Measurements from ENCODE around the gene YTHDF2.
"Not testable (repeated sequence)": the region's sequence is repeated elsewhere in the genome, so short reads cannot be mapped to it uniquely, and the experiment has no call there.

YTHDF2 gene

GRCh38 chr1:28776341-28776740 lies 39.6 kb downstream of the YTHDF2 start:
- no peak for TF ChIP-seq POLR2A (IDR thresholded peaks at IDR 0.05; ENCODE audit: low read depth, low read length)
- no peak for FAIRE-seq
- DNase-seq (ENCODE audit: insufficient read length, low spot score), result no peak

GRCh38 chr1:28778021-28778420 lies 41.3 kb downstream of the YTHDF2 start:
- FAIRE-seq (no peak), DNase-seq (ENCODE audit: insufficient read length, low spot score) (no peak)
- TF ChIP-seq POLR2A (IDR thresholded peaks at IDR 0.05; ENCODE audit: low read depth, low read length), result no peak

- DNase-seq (ENCODE audit: insufficient read length, low spot score) (no peak), FAIRE-seq (no peak)
These were observed 43.1 kb downstream of the YTHDF2 start for GRCh38 chr1:28779751-28780408.

GRCh38 chr1:28781305-28781704 lies 44.6 kb downstream of the YTHDF2 start:
- no peak for FAIRE-seq
- TF ChIP-seq POLR2A (IDR thresholded peaks at IDR 0.05; ENCODE audit: low read depth, low read length), result no peak
- DNase-seq (ENCODE audit: insufficient read length, low spot score), result no peak

More at GRCh38 chr1:28779751-28780408, 43.1 kb downstream of the YTHDF2 start:
- no peak for TF ChIP-seq POLR2A (IDR thresholded peaks at IDR 0.05; ENCODE audit: low read depth, low read length)

GRCh38 chr1:28782011-28782410 lies 45.3 kb downstream of the YTHDF2 start:
- DNase-seq (ENCODE audit: insufficient read length, low spot score) (no peak), FAIRE-seq (no peak)
- no peak for TF ChIP-seq POLR2A (IDR thresholded peaks at IDR 0.05; ENCODE audit: low read depth, low read length)

GRCh38 chr1:28783363-28783762 lies 46.6 kb downstream of the YTHDF2 start:
- TF ChIP-seq POLR2A (IDR thresholded peaks at IDR 0.05; ENCODE audit: low read depth, low read length), result no peak
- FAIRE-seq, result no peak
- DNase-seq (ENCODE audit: insufficient read length, low spot score), result no peak

GRCh38 chr1:28789412-28789811 lies 52.7 kb downstream of the YTHDF2 start:
- FAIRE-seq (no peak), DNase-seq (ENCODE audit: insufficient read length, low spot score) (no peak)
- no peak for TF ChIP-seq POLR2A (IDR thresholded peaks at IDR 0.05; ENCODE audit: low read depth, low read length)

- no peak for DNase-seq (ENCODE audit: insufficient read length, low spot score)
- no peak for FAIRE-seq
- no peak for TF ChIP-seq POLR2A (IDR thresholded peaks at IDR 0.05; ENCODE audit: low read depth, low read length)
These were observed 53.1 kb downstream of the YTHDF2 start for GRCh38 chr1:28789816-28790215.

- no peak for DNase-seq (ENCODE audit: insufficient read length, low spot score)
- no peak for TF ChIP-seq POLR2A (IDR thresholded peaks at IDR 0.05; ENCODE audit: low read depth, low read length)
- no peak for FAIRE-seq
These were observed 53.8 kb downstream of the YTHDF2 start for GRCh38 chr1:28790377-28791035.

GRCh38 chr1:28791929-28792328 lies 55.2 kb downstream of the YTHDF2 start:
- not testable (repeated sequence) for FAIRE-seq; DNase-seq (ENCODE audit: insufficient read length, low spot score)

- DNase-seq (ENCODE audit: insufficient read length, low spot score), result no peak
- no peak for TF ChIP-seq POLR2A (IDR thresholded peaks at IDR 0.05; ENCODE audit: low read depth, low read length)
These were observed 55.9 kb downstream of the YTHDF2 start for GRCh38 chr1:28792644-28793121.

GRCh38 chr1:28794582-28794981 lies 57.8 kb downstream of the YTHDF2 start:
- DNase-seq (ENCODE audit: insufficient read length, low spot score); FAIRE-seq: not testable (repeated sequence)

More at GRCh38 chr1:28792644-28793121, 55.9 kb downstream of the YTHDF2 start:
- no peak for FAIRE-seq

- FAIRE-seq (no peak), DNase-seq (ENCODE audit: insufficient read length, low spot score) (no peak)
- TF ChIP-seq POLR2A (IDR thresholded peaks at IDR 0.05; ENCODE audit: low read depth, low read length), result no peak
These were observed 59.8 kb downstream of the YTHDF2 start for GRCh38 chr1:28796352-28797211.

GRCh38 chr1:28800324-28800723 lies 63.6 kb downstream of the YTHDF2 start:
- TF ChIP-seq POLR2A (IDR thresholded peaks at IDR 0.05; ENCODE audit: low read depth, low read length), result no peak
- FAIRE-seq (no peak), DNase-seq (ENCODE audit: insufficient read length, low spot score) (no peak)
